ENCODE data around the gene PSMC5.
"Not testable (repeated sequence)": the region's sequence is repeated elsewhere in the genome, so short reads cannot be mapped to it uniquely, and the experiment has no call there.

DNA sequence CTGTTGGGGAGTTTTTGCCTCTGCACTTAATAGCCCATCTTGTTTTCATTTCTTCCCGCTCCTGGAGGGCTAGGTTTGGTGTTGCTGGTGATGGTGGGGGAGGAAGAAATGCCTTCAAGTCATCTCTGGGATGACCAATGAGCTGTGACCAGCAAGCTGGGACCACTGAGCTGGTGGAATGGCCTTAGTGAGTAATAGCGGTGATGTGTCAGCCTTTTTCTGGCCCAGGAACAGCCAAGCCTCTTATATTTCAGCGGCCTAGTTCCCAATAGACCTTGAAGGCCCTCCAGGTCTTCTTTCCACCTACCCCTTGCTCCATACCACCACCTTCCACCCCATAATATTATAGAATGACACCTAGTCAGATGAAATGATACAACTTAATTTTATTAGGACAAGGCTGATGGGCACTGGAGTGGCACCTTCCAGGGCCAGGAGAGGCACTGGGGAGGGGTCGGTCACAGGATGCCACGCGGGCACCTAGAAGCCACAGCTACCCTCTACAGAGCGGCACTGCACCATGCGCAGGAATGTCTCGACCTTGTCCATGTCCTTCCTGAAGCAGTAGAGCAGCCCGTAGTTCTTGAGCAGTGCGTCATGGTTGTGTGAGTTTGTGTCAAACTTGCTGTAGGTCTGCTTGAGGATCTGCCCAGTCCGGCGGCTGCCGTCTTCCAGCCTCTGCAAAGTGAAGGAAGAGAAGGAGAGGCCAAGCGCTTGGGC, 44.6 kb downstream of the PSMC5 start:
- TF ChIP-seq TCF7 (CRISPR knock-in tag; IDR thresholded peaks at IDR 0.05; ENCODE audit: low read depth): not testable (repeated sequence)
- TF ChIP-seq, protein P1, sequence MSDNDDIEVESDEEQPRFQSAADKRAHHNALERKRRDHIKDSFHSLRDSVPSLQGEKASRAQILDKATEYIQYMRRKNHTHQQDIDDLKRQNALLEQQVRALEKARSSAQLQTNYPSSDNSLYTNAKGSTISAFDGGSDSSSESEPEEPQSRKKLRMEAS (CRISPR knock-in tag; IDR thresholded peaks at IDR 0.05): not testable (repeated sequence)
- TF ChIP-seq, protein P2, sequence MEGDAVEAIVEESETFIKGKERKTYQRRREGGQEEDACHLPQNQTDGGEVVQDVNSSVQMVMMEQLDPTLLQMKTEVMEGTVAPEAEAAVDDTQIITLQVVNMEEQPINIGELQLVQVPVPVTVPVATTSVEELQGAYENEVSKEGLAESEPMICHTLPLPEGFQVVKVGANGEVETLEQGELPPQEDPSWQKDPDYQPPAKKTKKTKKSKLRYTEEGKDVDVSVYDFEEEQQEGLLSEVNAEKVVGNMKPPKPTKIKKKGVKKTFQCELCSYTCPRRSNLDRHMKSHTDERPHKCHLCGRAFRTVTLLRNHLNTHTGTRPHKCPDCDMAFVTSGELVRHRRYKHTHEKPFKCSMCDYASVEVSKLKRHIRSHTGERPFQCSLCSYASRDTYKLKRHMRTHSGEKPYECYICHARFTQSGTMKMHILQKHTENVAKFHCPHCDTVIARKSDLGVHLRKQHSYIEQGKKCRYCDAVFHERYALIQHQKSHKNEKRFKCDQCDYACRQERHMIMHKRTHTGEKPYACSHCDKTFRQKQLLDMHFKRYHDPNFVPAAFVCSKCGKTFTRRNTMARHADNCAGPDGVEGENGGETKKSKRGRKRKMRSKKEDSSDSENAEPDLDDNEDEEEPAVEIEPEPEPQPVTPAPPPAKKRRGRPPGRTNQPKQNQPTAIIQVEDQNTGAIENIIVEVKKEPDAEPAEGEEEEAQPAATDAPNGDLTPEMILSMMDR (IDR thresholded peaks at IDR 0.05): not testable (repeated sequence)

All from WTC11 (cell line).